GM10248 (cell line): Measurements from ENCODE around the gene MIPEP.

Experiments
- CTCF ChIA-PET: fragments of 300-600 bp; sonication (Branson Sonifier 250); formaldehyde crosslinking; extraction: SDS; loops from one replicate; lab custom pipeline; 2021; ENCODE audit warnings: antibody characterized with exemption; lab: Yijun Ruan, JAX
- POLR2A ChIA-PET: fragments of 350-650 bp; sonication (Branson Sonifier 250); formaldehyde crosslinking; extraction: SDS; loops from one replicate; lab custom pipeline; 2020; ENCODE audit warnings: antibody characterized with exemption; lab: Yijun Ruan, JAX
- DNase-seq: peaks from one replicate; pipeline ENCODE4 v3.0.0; 2012; ENCODE audit errors: extremely low spot score
- CTCF ChIP-seq: IDR thresholded peaks from 2 replicates; pipeline ENCODE4 v1.5.1; 2012; ENCODE audit warnings: mild to moderate bottlenecking, low read depth; ENCODE audit errors: extremely low read depth, missing control alignments, control extremely low read depth

The MIPEP gene

GRCh38 chr13:23849670-23850069 is 39.5 kb downstream of the MIPEP start:
- DNase-seq = no peak
- TF ChIP-seq CTCF = no peak
- POLR2A ChIA-PET = no interaction called here
- CTCF ChIA-PET = interaction anchor here (0.8 to 2.7 kb wide), 6 partner anchors 9 to 83 kb away, joined by 3 to 10 read pairs (median 3); no protein-coding TSS in a partner anchor

- ChIA-PET POLR2A (no interaction called here), CTCF (interaction anchor here (0.7 to 2.7 kb wide), 9 partner anchors 10 to 244 kb away, joined by 3 to 10 read pairs (median 3); no protein-coding TSS in a partner anchor)
- no peak for DNase-seq
- no peak for TF ChIP-seq CTCF
Measured at GRCh38 chr13:23848646-23849141, 40.5 kb downstream of the MIPEP start.

DNA sequence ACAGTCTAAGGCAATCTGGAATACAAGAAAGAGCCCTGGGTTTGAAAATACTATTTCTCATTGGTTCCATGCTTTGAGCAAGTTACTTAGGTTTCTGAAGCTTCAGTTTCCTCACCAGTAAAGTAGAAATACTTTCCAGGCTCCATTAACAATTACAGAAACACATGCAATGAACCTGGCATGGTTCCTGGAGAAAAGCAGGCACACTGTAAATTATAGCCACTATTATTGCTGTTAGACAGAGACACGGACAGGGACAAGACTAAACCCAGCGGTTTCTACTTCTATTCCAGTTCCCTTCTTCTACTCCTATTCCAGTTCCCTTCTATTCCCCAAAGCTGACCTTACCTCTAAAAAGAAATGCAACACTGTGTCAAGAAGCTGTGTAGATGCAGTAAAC is 41.2 kb downstream of the MIPEP start:
- TF ChIP-seq CTCF = no peak
- POLR2A ChIA-PET = interaction anchor here (0.6 kb wide), 1 partner anchor 128 kb away, joined by 4 read pairs; no protein-coding TSS in a partner anchor
- CTCF ChIA-PET = interaction anchor here (0.7 to 2.7 kb wide), 8 partner anchors 9 to 243 kb away, joined by 3 to 10 read pairs (median 3); no protein-coding TSS in a partner anchor
- DNase-seq = no peak

DNA sequence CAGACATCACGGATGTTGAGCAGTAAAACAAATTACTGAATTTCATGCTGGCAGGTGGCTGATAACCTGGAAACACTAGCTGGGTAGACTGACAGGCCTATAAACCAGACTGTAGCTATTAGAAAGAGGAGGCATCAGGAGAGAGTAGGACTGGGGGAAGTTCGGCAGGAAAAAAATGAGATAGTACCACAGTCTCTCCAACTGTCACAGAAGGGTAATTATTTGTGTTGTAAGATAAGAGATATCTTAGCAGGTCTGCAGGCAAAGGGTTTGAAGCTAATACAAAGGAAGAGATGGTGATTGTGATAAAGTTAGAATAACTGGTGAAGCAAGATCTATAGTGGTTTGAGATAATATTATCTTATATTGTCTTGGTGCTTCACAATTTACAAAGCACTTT is 41.7 kb downstream of the MIPEP start:
- ChIA-PET POLR2A (interaction anchor here (0.6 kb wide), 1 partner anchor 127 kb away, joined by 4 read pairs; no protein-coding TSS in a partner anchor), CTCF (interaction anchor here (1.6 to 2.7 kb wide), 2 partner anchors 9 to 37 kb away, joined by 5 to 6 read pairs; no protein-coding TSS in a partner anchor)
- no peak for TF ChIP-seq CTCF
- no peak for DNase-seq

- no peak for DNase-seq
- CTCF ChIA-PET = interaction anchor here (0.6 to 2.8 kb wide), 12 partner anchors 10 to 379 kb away, joined by 3 to 11 read pairs (median 4); no protein-coding TSS in a partner anchor
- no peak for TF ChIP-seq CTCF
- POLR2A ChIA-PET = no interaction called here
Measured at GRCh38 chr13:23845105-23845725, 44.0 kb downstream of the MIPEP start.

DNA sequence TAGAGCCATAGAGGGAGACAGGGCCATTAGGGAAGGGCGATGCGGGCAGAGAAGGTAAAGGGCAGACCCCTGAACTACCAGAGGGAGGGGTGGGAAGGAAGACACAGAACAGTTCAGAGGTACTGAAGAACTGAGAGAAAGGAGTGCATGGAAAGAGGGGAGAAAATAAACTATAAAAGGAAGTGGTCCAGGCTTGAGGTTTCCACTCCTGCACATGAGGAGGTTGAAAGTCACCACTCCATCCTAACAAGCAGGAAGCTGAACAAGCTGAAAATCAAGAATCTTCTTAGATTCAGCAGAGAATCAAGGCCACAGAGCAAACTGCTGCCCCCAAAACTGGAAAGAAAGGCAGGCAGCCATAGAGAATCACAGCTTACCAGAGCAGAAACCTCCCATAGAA is 45.1 kb downstream of the MIPEP start:
- DNase-seq = no peak
- ChIA-PET POLR2A (no interaction called here), CTCF (interaction anchor here (1.0 to 2.8 kb wide), 8 partner anchors 9 to 177 kb away, joined by 3 to 11 read pairs (median 5); no protein-coding TSS in a partner anchor)
- no peak for TF ChIP-seq CTCF
